HL-60 (cell line): ENCODE measurements around the gene DIP2C.

Experiments
- DNase-seq, 2 experiments: peaks; one replicate each; pipeline ENCODE4 v3.0.0-alpha.2; 2010 to 2020; ENCODE audit warnings: low read depth in 1 of 2, low spot score in 1 of 2
- H3K27ac ChIP-seq: fragments of 250-450 bp; sonication (Bioruptor Pico); replicated peaks from 2 replicates; pipeline ENCODE4 v1.5.1; 2020; ENCODE audit warnings: mild to moderate bottlenecking, moderate library complexity
- H3K27me3 ChIP-seq: fragments of 250-450 bp; sonication (Bioruptor Pico); 2 replicates; pipeline ENCODE4 v1.5.1; 2021; ENCODE audit warnings: mild to moderate bottlenecking, moderate library complexity; ENCODE audit not compliant: insufficient read depth, poor library complexity, severe bottlenecking
- H3K4me3 ChIP-seq: replicated peaks from 2 replicates; pipeline ENCODE4 v1.5.1; 2011; ENCODE audit warnings: mild to moderate bottlenecking, control low read depth, low read length; ENCODE audit not compliant: insufficient read depth
- GABPA ChIP-seq: IDR thresholded peaks from 2 replicates; pipeline ENCODE4 v1.6.1; 2012; ENCODE audit warnings: low read depth
- POLR2AphosphoS5 ChIP-seq: IDR thresholded peaks from 2 replicates; pipeline ENCODE4 v1.6.1; 2012; ENCODE audit warnings: low read depth
- SPI1 ChIP-seq: IDR thresholded peaks from 2 replicates; pipeline ENCODE4 v1.6.1; 2012; ENCODE audit warnings: low read depth, mild to moderate bottlenecking, borderline replicate concordance
- TF ChIP-seq, protein P1 (sequence below): IDR thresholded peaks from one replicate; pipeline ENCODE4 v1.5.1; 2011; ENCODE audit warnings: low read length, control low read depth, inconsistent platforms; ENCODE audit not compliant: insufficient read depth
- TF ChIP-seq, protein P2 (sequence below): IDR thresholded peaks from 2 replicates; pipeline ENCODE4 v1.6.1; 2012; ENCODE audit warnings: low read depth; ENCODE audit not compliant: insufficient replicate concordance

DIP2C gene

GRCh38 chr10:569961-570627 is 119.4 kb downstream of the DIP2C start:
- no peak overlapping the region for H3K4me3 ChIP-seq
- no peaks in the 10 kb centered on the region for H3K27me3 ChIP-seq
- DNase-seq, result no peak
- H3K27ac ChIP-seq, result no peak overlapping the region
- TF ChIP-seq SPI1 (no peak), GABPA (no peak), POLR2AphosphoS5 (no peak)
- TF ChIP-seq, protein P1, sequence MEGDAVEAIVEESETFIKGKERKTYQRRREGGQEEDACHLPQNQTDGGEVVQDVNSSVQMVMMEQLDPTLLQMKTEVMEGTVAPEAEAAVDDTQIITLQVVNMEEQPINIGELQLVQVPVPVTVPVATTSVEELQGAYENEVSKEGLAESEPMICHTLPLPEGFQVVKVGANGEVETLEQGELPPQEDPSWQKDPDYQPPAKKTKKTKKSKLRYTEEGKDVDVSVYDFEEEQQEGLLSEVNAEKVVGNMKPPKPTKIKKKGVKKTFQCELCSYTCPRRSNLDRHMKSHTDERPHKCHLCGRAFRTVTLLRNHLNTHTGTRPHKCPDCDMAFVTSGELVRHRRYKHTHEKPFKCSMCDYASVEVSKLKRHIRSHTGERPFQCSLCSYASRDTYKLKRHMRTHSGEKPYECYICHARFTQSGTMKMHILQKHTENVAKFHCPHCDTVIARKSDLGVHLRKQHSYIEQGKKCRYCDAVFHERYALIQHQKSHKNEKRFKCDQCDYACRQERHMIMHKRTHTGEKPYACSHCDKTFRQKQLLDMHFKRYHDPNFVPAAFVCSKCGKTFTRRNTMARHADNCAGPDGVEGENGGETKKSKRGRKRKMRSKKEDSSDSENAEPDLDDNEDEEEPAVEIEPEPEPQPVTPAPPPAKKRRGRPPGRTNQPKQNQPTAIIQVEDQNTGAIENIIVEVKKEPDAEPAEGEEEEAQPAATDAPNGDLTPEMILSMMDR, result no peak
- TF ChIP-seq, protein P2, sequence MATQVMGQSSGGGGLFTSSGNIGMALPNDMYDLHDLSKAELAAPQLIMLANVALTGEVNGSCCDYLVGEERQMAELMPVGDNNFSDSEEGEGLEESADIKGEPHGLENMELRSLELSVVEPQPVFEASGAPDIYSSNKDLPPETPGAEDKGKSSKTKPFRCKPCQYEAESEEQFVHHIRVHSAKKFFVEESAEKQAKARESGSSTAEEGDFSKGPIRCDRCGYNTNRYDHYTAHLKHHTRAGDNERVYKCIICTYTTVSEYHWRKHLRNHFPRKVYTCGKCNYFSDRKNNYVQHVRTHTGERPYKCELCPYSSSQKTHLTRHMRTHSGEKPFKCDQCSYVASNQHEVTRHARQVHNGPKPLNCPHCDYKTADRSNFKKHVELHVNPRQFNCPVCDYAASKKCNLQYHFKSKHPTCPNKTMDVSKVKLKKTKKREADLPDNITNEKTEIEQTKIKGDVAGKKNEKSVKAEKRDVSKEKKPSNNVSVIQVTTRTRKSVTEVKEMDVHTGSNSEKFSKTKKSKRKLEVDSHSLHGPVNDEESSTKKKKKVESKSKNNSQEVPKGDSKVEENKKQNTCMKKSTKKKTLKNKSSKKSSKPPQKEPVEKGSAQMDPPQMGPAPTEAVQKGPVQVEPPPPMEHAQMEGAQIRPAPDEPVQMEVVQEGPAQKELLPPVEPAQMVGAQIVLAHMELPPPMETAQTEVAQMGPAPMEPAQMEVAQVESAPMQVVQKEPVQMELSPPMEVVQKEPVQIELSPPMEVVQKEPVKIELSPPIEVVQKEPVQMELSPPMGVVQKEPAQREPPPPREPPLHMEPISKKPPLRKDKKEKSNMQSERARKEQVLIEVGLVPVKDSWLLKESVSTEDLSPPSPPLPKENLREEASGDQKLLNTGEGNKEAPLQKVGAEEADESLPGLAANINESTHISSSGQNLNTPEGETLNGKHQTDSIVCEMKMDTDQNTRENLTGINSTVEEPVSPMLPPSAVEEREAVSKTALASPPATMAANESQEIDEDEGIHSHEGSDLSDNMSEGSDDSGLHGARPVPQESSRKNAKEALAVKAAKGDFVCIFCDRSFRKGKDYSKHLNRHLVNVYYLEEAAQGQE, result no peak

GRCh38 chr10:568848-569247 is 120.6 kb downstream of the DIP2C start:
- no peak for DNase-seq
- Histone ChIP-seq H3K27me3 (no peaks in the 10 kb centered on the region), H3K27ac (no peak overlapping the region), H3K4me3 (no peak overlapping the region)
- TF ChIP-seq GABPA (no peak), POLR2AphosphoS5 (no peak), SPI1 (no peak)
- TF ChIP-seq, protein P2, result no peak
- TF ChIP-seq, protein P1, result no peak

GRCh38 chr10:567869-568268 is 121.6 kb downstream of the DIP2C start:
- H3K4me3 ChIP-seq, result no peak overlapping the region
- TF ChIP-seq POLR2AphosphoS5, result no peak
- no peak for TF ChIP-seq SPI1
- TF ChIP-seq, protein P1, result no peak
- no peak for TF ChIP-seq GABPA
- TF ChIP-seq, protein P2, result no peak
- H3K27me3 ChIP-seq, result no peaks in the 10 kb centered on the region
- DNase-seq, result no peak
- no peak overlapping the region for H3K27ac ChIP-seq
